ENCODE data around the gene AURKA. TPM values are rescaled to one million over a fixed set of nuclear protein-coding genes. Genes with fewer than 3 reads are reported as not detected.
A peak's percentile ranks its signal among the peaks of the same experiment; 100 is the strongest.
"Not testable (repeated sequence)": the region's sequence is repeated elsewhere in the genome, so short reads cannot be mapped to it uniquely, and the experiment has no call there.

AURKA gene
- total RNA-seq, 1 donor from 2014 or later, result 1.6 TPM

DNA sequence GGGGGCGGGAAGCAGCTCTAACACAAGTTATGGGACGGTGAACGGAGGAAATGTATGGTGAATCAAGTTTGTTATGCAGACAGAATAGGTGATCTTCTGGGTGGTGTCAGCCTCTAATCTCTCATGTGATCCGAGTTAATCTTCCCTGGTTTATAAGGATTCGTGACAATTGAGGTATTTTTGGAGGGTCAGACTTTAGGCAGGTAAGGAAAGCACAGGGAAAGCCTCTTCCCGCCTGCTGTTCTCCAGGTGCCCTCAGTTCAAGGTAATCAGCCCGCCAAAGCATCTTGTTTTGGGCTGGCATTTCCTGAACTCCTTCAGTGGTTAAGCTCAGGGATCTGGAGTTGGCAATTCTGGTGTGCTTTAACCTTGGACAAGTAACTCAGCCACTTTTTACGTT lies 1.6 kb upstream of the AURKA start:
- DNase-seq (ENCODE audit: low read depth) (no peak), FAIRE-seq (no peak)
- TF ChIP-seq CTCF (IDR thresholded peaks at IDR 0.05; ENCODE audit: insufficient read depth, low read length, severe bottlenecking), result no peak
- no peaks in the 10 kb centered on the region for H3K27me3 ChIP-seq (ENCODE audit: control insufficient read depth, insufficient read depth, low read length)
- H3K4me3 ChIP-seq (ENCODE audit: low read depth, low read length), result peak overlapping the region; percentile 78
- H3K36me3 ChIP-seq (ENCODE audit: control insufficient read depth, insufficient read depth, low read length), result peaks cover 9% of the 10 kb centered on the region

GRCh38 chr20:56392881-56393482 lies 967 bp upstream of the AURKA start:
- FAIRE-seq (no peak), DNase-seq (ENCODE audit: low read depth) (no peak)
- H3K27me3 ChIP-seq (ENCODE audit: control insufficient read depth, insufficient read depth, low read length), result no peaks in the 10 kb centered on the region
- peaks cover 9% of the 10 kb centered on the region for H3K36me3 ChIP-seq (ENCODE audit: control insufficient read depth, insufficient read depth, low read length)
- no peak for TF ChIP-seq CTCF (IDR thresholded peaks at IDR 0.05; ENCODE audit: insufficient read depth, low read length, severe bottlenecking)
- H3K4me3 ChIP-seq (ENCODE audit: low read depth, low read length), result peak overlapping the region; percentile 78

DNA sequence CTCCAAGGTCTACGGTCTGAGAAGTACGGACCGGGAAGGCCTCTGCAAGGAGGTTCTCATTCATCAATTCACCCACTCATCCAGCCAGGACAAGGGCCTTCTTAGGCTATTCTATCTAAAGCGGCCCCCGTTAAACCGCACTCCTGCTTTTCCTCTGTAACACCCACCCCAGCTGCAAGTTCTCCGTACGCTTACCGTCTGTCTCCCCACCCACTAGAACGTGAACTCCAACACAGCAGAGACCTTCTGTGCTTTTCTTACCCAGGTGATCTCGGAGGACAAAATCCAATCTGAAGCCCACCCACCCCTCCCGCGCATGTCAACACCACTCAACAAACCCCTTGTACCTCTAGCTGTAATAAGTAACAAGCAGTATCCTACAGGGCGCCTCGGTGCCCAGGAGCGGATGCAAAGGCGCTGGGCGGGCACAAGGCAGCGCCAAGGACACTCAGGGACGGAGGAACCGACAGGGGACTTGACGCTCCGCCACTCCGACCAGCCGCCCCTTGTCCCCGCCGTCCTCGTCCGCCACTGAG lies 351 bp downstream of the AURKA start:
- TF ChIP-seq CTCF (IDR thresholded peaks at IDR 0.05; ENCODE audit: insufficient read depth, low read length, severe bottlenecking), result no peak
- FAIRE-seq (no peak), DNase-seq (ENCODE audit: low read depth) (no peak)
- Histone ChIP-seq H3K4me3 (ENCODE audit: low read depth, low read length) (peak overlapping the region; percentile 78), H3K27me3 (ENCODE audit: control insufficient read depth, insufficient read depth, low read length) (no peaks in the 10 kb centered on the region), H3K36me3 (ENCODE audit: control insufficient read depth, insufficient read depth, low read length) (peaks cover 5% of the 10 kb centered on the region)

DNA sequence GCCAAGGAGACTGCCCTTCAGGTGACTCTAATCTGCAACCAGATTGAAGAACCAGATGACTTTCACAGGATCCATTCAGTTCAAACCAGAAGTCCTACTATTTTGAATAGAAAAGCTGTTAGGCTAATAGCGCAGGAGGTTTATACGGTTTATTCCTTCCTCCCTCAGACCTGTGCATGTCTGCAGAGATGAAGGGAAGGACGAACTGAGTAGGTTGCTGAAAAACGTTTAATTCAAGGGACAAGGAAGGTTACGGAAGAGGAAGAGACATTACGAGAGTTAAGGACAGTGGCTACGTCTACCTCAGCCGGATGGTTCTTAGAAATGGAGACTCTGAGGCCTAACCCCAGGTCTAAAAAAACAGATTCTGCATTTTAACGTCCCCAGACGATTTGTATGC lies 978 bp downstream of the AURKA start:
- FAIRE-seq (no peak), DNase-seq (ENCODE audit: low read depth) (no peak)
- TF ChIP-seq CTCF (IDR thresholded peaks at IDR 0.05; ENCODE audit: insufficient read depth, low read length, severe bottlenecking), result no peak
- Histone ChIP-seq H3K36me3 (ENCODE audit: control insufficient read depth, insufficient read depth, low read length) (peaks cover 5% of the 10 kb centered on the region), H3K27me3 (ENCODE audit: control insufficient read depth, insufficient read depth, low read length) (no peaks in the 10 kb centered on the region), H3K4me3 (ENCODE audit: low read depth, low read length) (peak overlapping the region; percentile 78)

GRCh38 chr20:56390396-56390795 lies 1.6 kb downstream of the AURKA start:
- DNase-seq (ENCODE audit: low read depth); H3K36me3 ChIP-seq (ENCODE audit: control insufficient read depth, insufficient read depth, low read length); FAIRE-seq; H3K27me3 ChIP-seq (ENCODE audit: control insufficient read depth, insufficient read depth, low read length); H3K4me3 ChIP-seq (ENCODE audit: low read depth, low read length): not testable (repeated sequence)

- no peak for FAIRE-seq
- Histone ChIP-seq H3K4me3 (ENCODE audit: low read depth, low read length) (no peak overlapping the region), H3K27me3 (ENCODE audit: control insufficient read depth, insufficient read depth, low read length) (no peaks in the 10 kb centered on the region), H3K36me3 (ENCODE audit: control insufficient read depth, insufficient read depth, low read length) (peaks cover 1% of the 10 kb centered on the region)
- no peak for DNase-seq (ENCODE audit: low read depth)
- TF ChIP-seq CTCF (IDR thresholded peaks at IDR 0.05; ENCODE audit: insufficient read depth, low read length, severe bottlenecking), result no peak
These were observed 2.2 kb downstream of the AURKA start for GRCh38 chr20:56389807-56390206.

Measured in bronchial epithelial cell (primary cell).